Lung (tissue), 12 donors: ENCODE measurements around the gene TPMT. TPM values are rescaled to one million over a fixed set of nuclear protein-coding genes. Genes with fewer than 3 reads are reported as not detected.
"Not testable (repeated sequence)": the region's sequence is repeated elsewhere in the genome, so short reads cannot be mapped to it uniquely, and the experiment has no call there.

Experiments
- ATAC-seq: fragments of 200-7000 bp; cut with Tn5 transposase; one replicate; pipeline ENCODE4 v1.9.1; 2020; ENCODE audit warnings: moderate number of reproducible peaks; ENCODE audit not compliant: insufficient read depth, low FRiP score
- DNase-seq, 3 donors: peaks; one replicate each; pipeline ENCODE4 v3.0.0-alpha.2; 2013 to 2017
- H3K27ac ChIP-seq, 2 donors: one replicate each; pipeline ENCODE4 v1.5.1; 2013; ENCODE audit warnings: mild to moderate bottlenecking in 2 of 2, moderate library complexity in 2 of 2, control low read depth in 1 of 2, inconsistent platforms in 1 of 2, low read depth in 1 of 2, low read length in 1 of 2
- H3K27me3 ChIP-seq, 3 donors: one replicate each; pipeline ENCODE4 v1.5.1; 2013; ENCODE audit warnings: low read length in 2 of 3; ENCODE audit not compliant: control insufficient read depth in 3 of 3, insufficient read depth in 3 of 3
- H3K36me3 ChIP-seq, 4 donors: one replicate each; pipeline ENCODE4 v1.5.1; 2013; ENCODE audit warnings: low read length in 4 of 4, mild to moderate bottlenecking in 1 of 4, moderate library complexity in 1 of 4; ENCODE audit not compliant: control insufficient read depth in 4 of 4, insufficient read depth in 4 of 4
- H3K4me1 ChIP-seq, 5 donors: one replicate each; pipeline ENCODE4 v1.5.1; 2013; ENCODE audit warnings: low read length in 5 of 5, mild to moderate bottlenecking in 2 of 5, moderate library complexity in 1 of 5; ENCODE audit not compliant: control insufficient read depth in 5 of 5, insufficient read depth in 5 of 5
- H3K4me3 ChIP-seq: one replicate; pipeline ENCODE4 v1.5.1; 2013; ENCODE audit warnings: mild to moderate bottlenecking, control low read depth, moderate library complexity
- H3K9ac ChIP-seq, 2 donors: one replicate each; pipeline ENCODE4 v1.5.1; 2013; ENCODE audit warnings: low read length in 2 of 2, control low read depth in 1 of 2; ENCODE audit not compliant: insufficient read depth in 1 of 2
- H3K9me3 ChIP-seq, 4 donors: one replicate each; pipeline ENCODE4 v1.5.1; 2013; ENCODE audit warnings: low read length in 3 of 4, mild to moderate bottlenecking in 1 of 4, moderate library complexity in 1 of 4; ENCODE audit not compliant: control insufficient read depth in 4 of 4, insufficient read depth in 3 of 4
- CTCF ChIP-seq: IDR thresholded peaks from 2 replicates; pipeline ENCODE4 v1.5.1; 2012; ENCODE audit warnings: mild to moderate bottlenecking; ENCODE audit errors: control extremely low read depth, extremely low read depth
- WGBS, 2 donors: extraction: QIAGEN DNeasy Blood & Tissue Kit; methylation state at CpG; one replicate each; pipeline ENCODE4 v1.1.7; 2013; 5-methylcytosine and 5-hydroxymethylcytosine counted together
- polyA plus RNA-seq, 2 donors: library from polyadenylated mRNA; stranded (reverse); fragments of 200-250 nt; gene quantifications; one replicate each; pipeline ENCODE4 v1.2.1, GENCODE V29; 2013
- total RNA-seq, 2 donors: library from RNA; depleted of rRNA in 1 of 2; stranded (reverse); fragments of >200 nt in 1 of 2; gene quantifications; one replicate each; pipeline ENCODE4 v1.2.1, GENCODE V29; 2014 to 2021
- donor health status: control.
- donor health status: control.
- donor health status: Bipolar disorder and iron deficiency.
- donor health status: healthy.
- donor health status: DM: yes; HTN: yes; CAD: no.

The TPMT gene
- total and polyA plus RNA-seq, 4 donors, result 9.6 to 17.6 (median 13.8) TPM

- no peak overlapping the region for H3K4me3 ChIP-seq
- no peak overlapping the region for H3K9ac ChIP-seq
- 90 to 91% methylated on average over 3 of the region's 3 CpGs for WGBS, 2 donors
- peaks cover 0 to 3% (median 2%) of the 10 kb centered on the region in 4 donors for H3K36me3 ChIP-seq
- no peak for DNase-seq
- ATAC-seq, result no peak
- peaks cover 3 to 16% (median 5%) of the 10 kb centered on the region in 5 donors for H3K4me1 ChIP-seq
- H3K27ac ChIP-seq, result no peak overlapping the region
- H3K9me3 ChIP-seq, result no peaks in the 10 kb centered on the region
- no peak for TF ChIP-seq CTCF
- H3K27me3 ChIP-seq, result no peaks in the 10 kb centered on the region
These were observed 3.1 kb downstream of the TPMT start for GRCh38 chr6:18151801-18152200.

DNA sequence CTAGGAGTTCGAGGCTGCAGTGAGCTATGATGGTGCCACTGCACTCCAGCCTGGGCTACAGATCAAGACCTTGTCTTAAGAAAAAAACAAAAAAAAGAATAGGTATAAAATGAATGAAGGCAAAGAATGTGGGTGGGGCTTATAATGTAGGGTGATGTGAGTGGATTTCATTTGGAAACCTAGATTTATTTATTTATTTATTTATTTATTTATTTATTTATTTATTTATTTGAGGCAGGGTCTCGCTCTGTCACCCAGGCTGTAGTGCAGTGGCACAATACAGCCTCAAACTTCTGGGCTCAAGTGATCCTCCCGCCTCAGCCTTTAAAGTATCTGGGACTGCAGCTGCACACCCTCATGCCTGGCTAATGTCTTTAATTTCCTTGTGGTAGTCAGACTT, 3.5 kb downstream of the TPMT start:
- WGBS, 2 donors, result 96% methylated on average over 3 of the region's 3 CpGs
- not testable (repeated sequence) for H3K27ac ChIP-seq, H3K36me3 ChIP-seq, ATAC-seq, H3K9me3 ChIP-seq, H3K9ac ChIP-seq, DNase-seq, H3K27me3 ChIP-seq, H3K4me3 ChIP-seq
- H3K4me1 ChIP-seq, result peaks cover 3 to 16% (median 5%) of the 10 kb centered on the region in 5 donors

GRCh38 chr6:18148304-18149025, 6.4 kb downstream of the TPMT start:
- no peak for DNase-seq
- Histone ChIP-seq H3K36me3 (peaks cover 0 to 4% (median under 1%) of the 10 kb centered on the region in 4 donors), H3K4me3 (no peak overlapping the region), H3K4me1 (peaks cover 0 to 3% (median 2%) of the 10 kb centered on the region in 5 donors), H3K27ac (no peak overlapping the region), H3K27me3 (no peaks in the 10 kb centered on the region), H3K9me3 (no peaks in the 10 kb centered on the region), H3K9ac (no peak overlapping the region)
- ATAC-seq, result no peak
- TF ChIP-seq CTCF, result no peak
- 92 to 93% methylated on average over 5 of the region's 5 CpGs for WGBS, 2 donors

GRCh38 chr6:18147616-18148015, 7.3 kb downstream of the TPMT start:
- DNase-seq (no peak), ATAC-seq (no peak)
- H3K36me3 ChIP-seq, result peaks cover 3 to 8% (median 6%) of the 10 kb centered on the region in 4 donors
- no peak overlapping the region for H3K4me3 ChIP-seq
- H3K9me3 ChIP-seq, result no peaks in the 10 kb centered on the region
- no peak for TF ChIP-seq CTCF
- H3K27ac ChIP-seq, result no peak overlapping the region
- peaks cover 0 to 3% (median 0%) of the 10 kb centered on the region in 5 donors for H3K4me1 ChIP-seq
- no peaks in the 10 kb centered on the region for H3K27me3 ChIP-seq
- WGBS, 2 donors, result 97 to 99% methylated on average over 2 of the region's 2 CpGs
- H3K9ac ChIP-seq, result no peak overlapping the region
